ENCODE measurements around the gene SYS1. TPM values are rescaled to one million over a fixed set of nuclear protein-coding genes. Genes with fewer than 3 reads are reported as not detected.

The SYS1 gene
- total and polyA plus RNA-seq, 2 donors (not counting 3 experiments of a cell fraction or from before 2014, with no cell fraction given), result 27.4 to 79.6 TPM

GRCh38 chr20:45378191-45378590 lies 15.2 kb downstream of the SYS1 start, which contains the start of gene TP53TG5:
TP53TG5 (minus strand) TSS chr20:45378325; CDS start chr20:45378236, 89 bp downstream.
- no peak for TF ChIP-seq EZH2 (IDR thresholded peaks at IDR 0.05; ENCODE audit: borderline replicate concordance, low read depth, low read length, severe bottlenecking)
- TF ChIP-seq JUN (IDR thresholded peaks at IDR 0.05; ENCODE audit: borderline replicate concordance, insufficient read depth, insufficient read length, low read depth), result no peak
- TF ChIP-seq CTCF (IDR thresholded peaks at IDR 0.05; ENCODE audit: extremely low read depth in 1 of 2, insufficient read depth in 1 of 2, low read depth in 1 of 2, low read length in 2 of 2), result no peak
- TF ChIP-seq POLR2AphosphoS5 (IDR thresholded peaks at IDR 0.05; ENCODE audit: insufficient read depth, low read depth, low read length), result no peak
- TF ChIP-seq MYC (IDR thresholded peaks at IDR 0.05; ENCODE audit: low read depth, low read length), result no peak
- TF ChIP-seq GATA2 (IDR thresholded peaks at IDR 0.05; ENCODE audit: insufficient read depth, insufficient read length, low read depth, low read length), result no peak
- no peak for TF ChIP-seq FOS (IDR thresholded peaks at IDR 0.05; ENCODE audit: borderline replicate concordance, insufficient read depth, low read length)
- no peak for TF ChIP-seq MAX (IDR thresholded peaks at IDR 0.05; ENCODE audit: insufficient read depth, insufficient read length)
- TF ChIP-seq POLR2A (IDR thresholded peaks at IDR 0.05; ENCODE audit: low read depth, low read length), result no peak
- H3K27me3 ChIP-seq (ENCODE audit: control insufficient read depth in 2 of 2, insufficient read depth in 2 of 2, low read length in 2 of 2), result no peaks in the 10 kb centered on the region
- H3K27ac ChIP-seq (ENCODE audit: insufficient read depth, low read depth, low read length), result no peak within 1 kb of the TSS
- H3K4me3 ChIP-seq (replicated peaks in 1 of 3; ENCODE audit: insufficient read depth in 1 of 3, low read depth in 1 of 3, low read length in 3 of 3), result no peak within 1 kb of the TSS
- no peak within 1 kb of the TSS for H3K9ac ChIP-seq (replicated peaks; ENCODE audit: extremely low read depth, insufficient read depth, low read length)
- no peaks in the 10 kb centered on the region for H4K20me1 ChIP-seq (replicated peaks; ENCODE audit: control insufficient read depth, extremely low read depth, insufficient read depth, low read length)
- H3K9me3 ChIP-seq (replicated peaks; ENCODE audit: control insufficient read depth, insufficient read depth, low read length), result no peaks in the 10 kb centered on the region
- H3K9me1 ChIP-seq (replicated peaks; ENCODE audit: control insufficient read depth, extremely low read depth, insufficient read depth, low read length), result no peaks in the 10 kb centered on the region
- H3K79me2 ChIP-seq (ENCODE audit: control insufficient read depth, insufficient read depth, low read length), result no peaks in the 10 kb centered on the region
- H2AFZ ChIP-seq (ENCODE audit: low read depth, low read length), result no peak within 1 kb of the TSS
- intact Hi-C loops (cut with micrococcal nuclease), result no loop called here
- FAIRE-seq (no peak), DNase-seq (ENCODE audit: low read depth, low spot score) (no peak)
- no TSS peak for BruUV-seq (replicated peaks)
- dilution Hi-C loops (cut with MboI; ENCODE audit: extremely low pct_ligation_motif_present, low sequenced_read_pairs), result no loop called here
- CTCF ChIA-PET, result interaction anchor here (1.7 kb wide), 1 partner anchor 59 kb away, joined by 5 read pairs; no protein-coding TSS in a partner anchor
- H3K36me3 ChIP-seq (ENCODE audit: control insufficient read depth in 2 of 2, extremely low read depth in 1 of 2, insufficient read depth in 2 of 2, low read length in 2 of 2), result no peaks in the 10 kb centered on the region
- peaks cover 4% of the 10 kb centered on the region for H3K4me1 ChIP-seq (ENCODE audit: control insufficient read depth, extremely low read depth, insufficient read depth, low read length)
- H3K4me2 ChIP-seq (ENCODE audit: insufficient read depth, low read length), result no peak within 1 kb of the TSS
- POLR2A ChIA-PET, result no interaction called here
